CD14-positive monocyte (primary cell): ENCODE results near the gene KASH5. TPM values are rescaled to one million over a fixed set of nuclear protein-coding genes. Genes with fewer than 3 reads are reported as not detected.
A peak's percentile ranks its signal among the peaks of the same experiment; 100 is the strongest.

Experiments used
- DNase-seq, 3 donors: peaks; one replicate each; pipeline ENCODE4 v3.0.0-alpha.2; 2011 to 2022
- H2AFZ ChIP-seq: 2 replicates; pipeline ENCODE4 v1.6.0; 2012; ENCODE audit warnings: mild to moderate bottlenecking, low read depth, low read length, inconsistent platforms; ENCODE audit not compliant: insufficient read depth, poor library complexity, severe bottlenecking
- H3K27ac ChIP-seq, 2 donors: 1 replicate in 1 of 2; 2 replicates in 1 of 2; pipeline ENCODE4 v1.5.1; 2012 to 2013; ENCODE audit warnings: low read length in 2 of 2, control low read depth in 1 of 2, inconsistent platforms in 1 of 2, low read depth in 1 of 2, mild to moderate bottlenecking in 1 of 2
- H3K27me3 ChIP-seq, 2 donors: one replicate each; pipeline versions ENCODE4 v1.6.0 to v1.6.1; 2011 to 2013; ENCODE audit warnings: low read length in 2 of 2; ENCODE audit not compliant: control insufficient read depth in 2 of 2, insufficient read depth in 2 of 2
- H3K36me3 ChIP-seq, 2 donors: replicated peaks in 1 of 2; 1 replicate in 1 of 2; 2 replicates in 1 of 2; pipeline versions ENCODE4 v1.5.1 to v1.6.1; 2012 to 2013; ENCODE audit warnings: low read length in 2 of 2, control low read depth in 1 of 2, inconsistent platforms in 1 of 2, mild to moderate bottlenecking in 1 of 2; ENCODE audit not compliant: insufficient read depth in 2 of 2, control insufficient read depth in 1 of 2
- H3K4me1 ChIP-seq, 2 donors: 1 replicate in 1 of 2; 2 replicates in 1 of 2; pipeline versions ENCODE4 v1.5.1 to v1.6.1; 2012 to 2013; ENCODE audit warnings: low read length in 2 of 2, control low read depth in 1 of 2, inconsistent platforms in 1 of 2, mild to moderate bottlenecking in 1 of 2, moderate library complexity in 1 of 2; ENCODE audit not compliant: insufficient read depth in 2 of 2, control insufficient read depth in 1 of 2
- H3K4me2 ChIP-seq: replicated peaks from 2 replicates; pipeline ENCODE3; 2012; ENCODE audit warnings: low read length, moderate library complexity, mild to moderate bottlenecking; ENCODE audit not compliant: poor library complexity, severe bottlenecking; ENCODE audit errors: extremely low read depth
- H3K4me3 ChIP-seq, 3 experiments: fragments of 200-600 bp in 1 of 3; sonication (generic) in 1 of 3; replicated peaks in 1 of 3; 1 replicate in 2 of 3; 2 replicates in 1 of 3; pipeline ENCODE4 v1.5.1; 2011 to 2013; ENCODE audit warnings: low read length in 3 of 3, mild to moderate bottlenecking in 3 of 3, control low read depth in 2 of 3, low read depth in 2 of 3, inconsistent platforms in 1 of 3, moderate library complexity in 1 of 3
- H3K79me2 ChIP-seq: 2 replicates; pipeline ENCODE4 v1.6.0; 2012; ENCODE audit warnings: mild to moderate bottlenecking, control low read depth, inconsistent platforms, low read length, moderate library complexity; ENCODE audit not compliant: insufficient read depth
- H3K9ac ChIP-seq: 2 replicates; pipeline ENCODE4 v1.6.0; 2017; ENCODE audit warnings: low read length, mild to moderate bottlenecking; ENCODE audit not compliant: insufficient read depth, poor library complexity, severe bottlenecking
- H3K9me3 ChIP-seq, 2 donors: replicated peaks in 1 of 2; 1 replicate in 1 of 2; 2 replicates in 1 of 2; pipeline versions ENCODE4 v1.5.1 to v1.6.1; 2012 to 2013; ENCODE audit warnings: low read length in 2 of 2, control low read depth in 1 of 2; ENCODE audit not compliant: control insufficient read depth in 1 of 2, insufficient read depth in 1 of 2
- H4K20me1 ChIP-seq: 2 replicates; pipeline ENCODE4 v1.6.0; 2012; ENCODE audit warnings: mild to moderate bottlenecking, low read length, control low read depth, moderate library complexity; ENCODE audit not compliant: insufficient read depth
- H3K27ac Mint-ChIP-seq, 7 donors: one replicate each; pipeline ENCODE4 v1.8.0; 2020; ENCODE audit warnings: mild to moderate bottlenecking in 7 of 7, mixed read lengths in 7 of 7, moderate library complexity in 6 of 7, inconsistent platforms in 2 of 7
- H3K27me3 Mint-ChIP-seq, 3 donors: one replicate each; pipeline ENCODE4 v1.8.0; 2021 to 2022; ENCODE audit warnings: low read depth in 3 of 3, mild to moderate bottlenecking in 3 of 3, mixed read lengths in 3 of 3, moderate library complexity in 3 of 3, inconsistent platforms in 1 of 3
- H3K36me3 Mint-ChIP-seq, 2 donors: one replicate each; pipeline ENCODE4 v1.8.0; 2020; ENCODE audit warnings: mixed read lengths in 2 of 2, inconsistent platforms in 1 of 2, mild to moderate bottlenecking in 1 of 2
- H3K4me1 Mint-ChIP-seq: one replicate; pipeline ENCODE4 v1.8.0; 2020; ENCODE audit warnings: mild to moderate bottlenecking, mixed read lengths
- H3K4me3 Mint-ChIP-seq, 2 donors: one replicate each; pipeline ENCODE4 v1.8.0; 2020; ENCODE audit warnings: mild to moderate bottlenecking in 2 of 2, mixed read lengths in 2 of 2, moderate library complexity in 1 of 2
- H3K9me3 Mint-ChIP-seq, 7 donors: one replicate each; pipeline ENCODE4 v1.8.0; 2020 to 2022; ENCODE audit warnings: mixed read lengths in 7 of 7, mild to moderate bottlenecking in 6 of 7, moderate library complexity in 6 of 7, inconsistent platforms in 2 of 7
- CTCF ChIP-seq: fragments of 200-600 bp; IDR thresholded peaks from one replicate; pipeline ENCODE4 v1.8.0; 2022; ENCODE audit warnings: antibody characterized with exemption, mild to moderate bottlenecking
- WGBS: methylation state at CpG from one replicate; pipeline ENCODE4 v1.1.5; 2013; ENCODE audit warnings: missing lambda C conversion rate; ENCODE audit not compliant: insufficient coverage; 5-methylcytosine and 5-hydroxymethylcytosine counted together
- intact Hi-C, 2 donors: fragments of 100-400 bp; cut with micrococcal nuclease; formaldehyde crosslinking; loops; one replicate each; pipeline versions ENCODE4 v1.15.0 to v1.15.1; 2023
- polyA plus RNA-seq, 3 donors: library from polyadenylated mRNA; depleted of rRNA in 1 of 3; unstranded in 2 of 3; stranded (reverse) in 1 of 3; fragments of 300-500 nt in 2 of 3; fragments of >200 nt in 1 of 3; fragmentation: Illumina TruSeq in 2 of 3; gene quantifications; 1 replicate in 2 of 3; 2 replicates in 1 of 3; pipeline ENCODE4 v1.2.3, GENCODE V29; 2012 to 2021

KASH5 gene
- polyA plus RNA-seq, 3 donors: not detected

GRCh38 chr19:49400029-49400428 lies 12.0 kb downstream of the KASH5 start:
- H4K20me1 ChIP-seq: no peaks in the 10 kb centered on the region
- H3K9me3 ChIP-seq: no peaks in the 10 kb centered on the region
- H3K79me2 ChIP-seq: no peaks in the 10 kb centered on the region
- intact Hi-C loops: no loop called here
- Mint-ChIP-seq H3K27ac (no peak overlapping the region), H3K27me3 (peaks cover 2 to 4% (median 4%) of the 10 kb centered on the region in 3 donors), H3K36me3 (no peaks in the 10 kb centered on the region), H3K4me1 (peaks cover 7% of the 10 kb centered on the region), H3K4me3 (no peak overlapping the region), H3K9me3 (peaks cover 0 to 1% (median 0%) of the 10 kb centered on the region in 7 donors)
- no peak overlapping the region for H3K4me2 ChIP-seq
- H3K27ac ChIP-seq: no peak overlapping the region
- no peaks in the 10 kb centered on the region for H3K4me1 ChIP-seq
- H3K4me3 ChIP-seq: no peak overlapping the region
- TF ChIP-seq CTCF: no peak
- no peak overlapping the region for H2AFZ ChIP-seq
- H3K36me3 ChIP-seq: no peaks in the 10 kb centered on the region
- no peaks in the 10 kb centered on the region for H3K27me3 ChIP-seq
- no peak for DNase-seq
- 93% methylated on average over 2 of the region's 6 CpGs for WGBS
- H3K9ac ChIP-seq: no peak overlapping the region

- H3K4me1 Mint-ChIP-seq: peaks cover 4% of the 10 kb centered on the region
- Histone ChIP-seq H3K27me3 (no peaks in the 10 kb centered on the region), H3K9me3 (no peaks in the 10 kb centered on the region), H3K9ac (no peak overlapping the region), H2AFZ (no peak overlapping the region), H3K27ac (no peak overlapping the region), H3K4me2 (no peak overlapping the region), H3K79me2 (no peaks in the 10 kb centered on the region), H3K4me3 (no peak overlapping the region), H4K20me1 (no peaks in the 10 kb centered on the region), H3K36me3 (no peaks in the 10 kb centered on the region), H3K4me1 (peaks cover under 1 to 1% of the 10 kb centered on the region in 2 donors)
- no peak for DNase-seq
- TF ChIP-seq CTCF: no peak
- H3K36me3 Mint-ChIP-seq: no peaks in the 10 kb centered on the region
- intact Hi-C loops: no loop called here
- H3K27me3 Mint-ChIP-seq: peaks cover 5 to 7% (median 6%) of the 10 kb centered on the region in 3 donors
- no peak overlapping the region for H3K4me3 Mint-ChIP-seq
- peak overlapping the region in 2 of 7 donors; percentile 41 to 60 for H3K27ac Mint-ChIP-seq
- no peaks in the 10 kb centered on the region for H3K9me3 Mint-ChIP-seq
- 55% methylated on average over 3 of the region's 7 CpGs for WGBS
Measured at GRCh38 chr19:49403404-49404187, 15.5 kb downstream of the KASH5 start.
